NOMO-1 (cell line): Measurements from ENCODE around the gene ZNF592.
A peak's percentile ranks its signal among the peaks of the same experiment; 100 is the strongest.
"Not testable (repeated sequence)": the region's sequence is repeated elsewhere in the genome, so short reads cannot be mapped to it uniquely, and the experiment has no call there.

Experiments
- DNase-seq, 2 experiments: peaks; one replicate each; lab custom pipeline; 2025; ENCODE audit not compliant: unreplicated experiment in 2 of 2; lab: John Stamatoyannopoulos, UW

ZNF592 gene

GRCh38 chr15:84740691-84741090 is 7.7 kb upstream of the ZNF592 start:
- DNase-seq: no peak

- no peak for DNase-seq
Observed at GRCh38 chr15:84741121-84741520, 7.3 kb upstream of the ZNF592 start.

DNA sequence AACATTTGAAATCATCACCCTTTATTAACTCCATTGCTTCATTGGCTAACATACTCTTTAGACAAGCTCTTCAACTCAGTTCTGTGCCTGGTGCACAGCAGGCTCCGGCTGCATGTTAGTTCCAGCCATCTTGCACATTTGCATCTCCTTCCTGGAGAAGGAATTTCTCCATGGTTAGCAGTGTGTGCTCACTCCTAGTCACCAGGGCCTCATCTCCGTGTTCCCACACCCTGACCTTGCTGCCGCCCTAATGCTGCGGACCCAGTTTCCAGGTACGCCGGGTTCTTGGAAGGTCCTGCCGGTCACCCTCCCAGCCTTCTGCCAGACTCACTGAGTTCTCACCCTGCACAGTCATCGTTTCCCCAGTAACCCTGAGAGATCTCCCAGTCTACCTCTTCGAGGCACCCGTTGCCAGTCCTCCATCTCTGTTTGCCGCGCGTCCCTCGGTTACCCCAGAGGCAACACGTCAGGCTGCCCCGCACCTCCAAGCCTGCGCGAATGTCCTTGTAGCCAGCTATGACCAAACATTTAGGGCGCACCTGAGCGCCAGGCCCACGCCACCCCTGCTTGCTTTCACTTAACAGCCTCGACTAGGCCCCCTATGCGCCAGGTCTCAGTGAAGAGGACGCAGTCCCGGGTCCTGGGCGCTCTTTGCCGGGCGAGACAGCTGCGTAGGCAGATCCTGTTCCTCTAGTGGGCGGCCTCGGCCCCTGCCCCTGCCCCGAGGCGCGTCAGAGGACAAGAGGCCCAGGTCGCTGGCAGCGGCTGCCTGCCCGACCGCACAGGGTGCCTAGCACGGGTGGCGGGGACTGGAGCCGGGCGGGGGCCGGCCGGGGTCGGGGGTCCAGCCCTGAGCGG is 747 bp upstream of the ZNF592 start:
- DNase-seq: peak; percentile 76 to 84

DNA sequence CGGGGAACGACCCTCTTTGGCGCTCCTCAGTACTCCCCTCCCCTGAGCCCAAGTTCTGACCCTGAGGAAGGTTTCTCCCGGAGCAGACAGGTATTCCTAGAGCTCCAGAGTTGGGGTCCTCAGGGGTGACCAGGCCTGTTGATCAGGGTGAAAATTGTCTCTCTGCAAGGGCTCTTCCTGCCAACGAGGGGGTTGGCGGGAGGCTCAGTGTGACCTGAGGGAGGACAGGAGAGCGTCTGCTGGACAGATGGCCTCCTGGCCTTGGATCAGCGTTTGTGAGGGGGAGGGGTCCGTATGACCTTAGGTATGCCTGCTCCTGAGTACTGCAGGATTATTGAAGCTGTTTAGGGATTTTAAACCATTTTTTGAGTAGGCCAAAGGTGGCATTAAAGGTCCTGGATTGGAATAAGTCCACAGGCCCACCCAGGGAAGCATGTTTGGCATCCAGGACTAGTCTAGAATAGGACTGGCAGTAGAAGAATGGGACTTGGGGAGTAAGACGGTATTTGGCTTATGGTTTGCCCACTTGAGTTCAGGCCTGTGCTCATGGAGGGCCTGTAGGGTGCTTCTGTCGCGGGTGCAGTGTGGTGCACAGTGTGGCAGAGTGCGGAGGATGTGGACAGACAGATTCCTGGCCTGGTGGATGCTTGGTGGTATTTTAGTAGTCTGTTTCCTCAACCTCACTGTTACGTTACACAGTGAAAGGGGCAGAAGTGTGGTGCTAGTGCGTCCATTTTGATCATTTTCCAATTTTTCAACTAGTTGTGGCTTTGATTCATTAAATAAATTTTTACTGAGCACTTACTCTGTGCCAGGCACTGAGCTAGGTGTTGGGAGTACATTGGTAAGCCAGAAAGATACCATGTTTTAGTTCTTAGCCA is 959 bp downstream of the ZNF592 start:
- DNase-seq: peak; percentile 35 to 62

DNA sequence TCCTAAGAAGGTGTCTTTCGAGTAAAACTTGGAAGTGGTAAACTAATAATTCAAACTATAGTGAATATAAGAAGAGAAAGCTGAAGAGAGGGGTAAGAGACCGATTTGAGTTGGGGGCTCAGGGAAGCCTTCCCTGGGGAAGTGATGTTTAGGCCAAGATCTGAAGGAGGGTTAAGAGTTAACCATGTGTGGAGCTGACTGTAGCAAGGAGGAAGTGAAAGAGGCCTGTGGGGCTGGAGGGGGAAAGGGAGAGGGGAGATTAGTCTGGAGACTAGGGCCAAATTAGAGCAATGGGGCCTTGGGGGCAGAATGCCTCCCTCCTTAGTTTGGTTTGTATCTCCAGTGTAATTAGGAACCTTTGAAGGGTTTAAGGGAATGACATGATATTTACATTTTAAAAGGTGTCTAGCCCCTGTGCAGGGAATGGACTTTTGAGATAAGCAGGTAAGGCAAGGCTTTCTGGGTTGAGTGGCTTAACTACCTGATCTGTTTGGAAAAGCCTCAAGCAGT is 2.2 kb downstream of the ZNF592 start:
- DNase-seq: peak; percentile 77 to 87

GRCh38 chr15:84751721-84752120 is 3.3 kb downstream of the ZNF592 start:
- not testable (repeated sequence) for DNase-seq

DNA sequence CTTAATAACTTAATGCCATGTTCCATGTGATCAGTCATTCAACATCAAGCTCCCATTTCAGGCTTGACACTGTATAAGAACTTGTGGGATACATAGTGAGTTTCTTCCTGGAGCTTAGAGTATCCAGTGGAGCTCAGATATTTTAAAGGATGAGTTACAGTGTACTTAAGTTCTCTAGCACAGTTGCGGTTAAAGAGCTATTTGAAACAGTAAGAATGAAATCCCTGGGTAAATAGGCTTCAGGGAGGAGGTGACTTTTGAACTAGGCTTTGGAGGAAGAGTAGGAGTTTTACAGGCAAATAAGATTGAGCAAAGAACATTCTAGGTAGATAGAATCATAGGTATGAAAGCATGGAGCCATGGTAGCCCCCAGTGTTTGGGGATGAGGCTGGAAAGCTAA is 3.8 kb downstream of the ZNF592 start:
- no peak for DNase-seq

DNA sequence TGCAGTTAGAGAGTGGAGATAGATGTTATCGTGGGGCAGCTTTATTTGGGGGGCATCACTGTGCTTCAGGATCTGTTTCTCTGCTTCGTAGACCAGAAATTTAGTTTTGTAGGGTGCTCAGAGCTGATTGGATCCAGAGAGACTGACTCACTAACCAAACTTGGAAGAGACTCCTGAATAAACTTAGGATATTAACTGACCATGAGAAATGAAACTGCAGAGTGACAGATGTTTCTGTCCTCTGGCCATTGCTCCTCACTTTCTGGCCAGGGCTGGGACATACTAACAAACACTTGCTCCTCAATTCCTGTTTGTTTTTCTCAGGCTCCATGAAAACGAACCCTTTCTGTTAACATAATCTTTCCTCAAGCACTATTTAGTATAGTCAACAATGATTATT is 4.3 kb downstream of the ZNF592 start:
- no peak for DNase-seq

DNA sequence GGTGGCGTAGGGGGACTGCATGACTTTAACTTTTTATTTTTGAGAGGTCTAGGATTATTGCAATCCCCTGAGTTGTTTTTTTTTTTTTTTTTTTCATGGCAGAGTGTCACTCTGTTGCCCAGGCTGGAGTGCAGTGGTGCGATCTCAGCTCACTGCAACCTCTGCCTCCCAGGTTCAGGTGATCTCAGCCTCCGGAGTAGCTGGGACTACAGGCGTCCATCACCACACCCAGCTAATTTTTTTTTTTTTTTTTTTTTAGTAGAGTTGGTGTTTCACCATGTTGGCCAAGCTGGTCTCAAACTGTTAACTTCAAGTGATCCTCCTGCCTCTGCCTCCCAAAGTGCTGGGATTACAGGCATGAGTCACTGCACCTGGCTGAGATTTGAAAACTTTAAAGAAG is 6.5 kb downstream of the ZNF592 start:
- not testable (repeated sequence) for DNase-seq

DNA sequence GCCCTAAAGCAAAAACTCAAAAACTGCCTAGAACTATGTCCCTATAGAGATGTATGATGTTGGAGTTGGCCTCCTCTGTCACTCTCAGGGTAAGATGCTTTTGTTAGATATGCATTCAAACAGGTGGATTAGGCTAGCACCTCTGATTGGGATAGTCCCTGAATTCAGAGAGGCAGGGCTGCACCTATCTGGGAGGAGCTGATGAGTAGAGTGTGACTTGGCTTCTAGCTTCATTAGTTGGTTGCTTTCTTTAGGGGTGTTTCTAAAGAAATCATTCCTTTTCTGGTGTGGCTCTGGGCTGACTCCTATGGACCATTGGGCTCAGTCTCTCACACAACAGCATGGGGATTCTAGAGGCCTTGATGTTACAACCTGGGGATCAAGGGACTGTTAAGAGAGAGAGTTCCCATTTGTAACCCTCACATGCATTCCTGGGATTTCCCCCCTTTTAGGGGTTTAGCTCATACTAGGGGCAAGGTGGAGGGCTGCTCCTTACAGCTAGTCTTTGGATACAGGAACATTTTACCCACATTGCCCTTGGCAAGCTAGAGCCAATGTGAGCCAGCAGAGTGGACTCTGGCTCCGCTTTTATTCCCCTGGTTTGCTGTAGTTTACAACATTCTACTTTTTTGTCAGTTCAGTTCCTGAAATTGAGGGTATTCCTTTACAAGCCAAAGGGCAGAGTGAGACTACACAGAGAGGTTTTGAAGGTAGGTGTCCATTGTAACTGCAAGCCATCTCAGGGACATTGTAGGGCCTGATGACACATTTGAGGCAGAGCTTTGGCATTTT is 7.5 kb downstream of the ZNF592 start:
- no peak for DNase-seq

DNA sequence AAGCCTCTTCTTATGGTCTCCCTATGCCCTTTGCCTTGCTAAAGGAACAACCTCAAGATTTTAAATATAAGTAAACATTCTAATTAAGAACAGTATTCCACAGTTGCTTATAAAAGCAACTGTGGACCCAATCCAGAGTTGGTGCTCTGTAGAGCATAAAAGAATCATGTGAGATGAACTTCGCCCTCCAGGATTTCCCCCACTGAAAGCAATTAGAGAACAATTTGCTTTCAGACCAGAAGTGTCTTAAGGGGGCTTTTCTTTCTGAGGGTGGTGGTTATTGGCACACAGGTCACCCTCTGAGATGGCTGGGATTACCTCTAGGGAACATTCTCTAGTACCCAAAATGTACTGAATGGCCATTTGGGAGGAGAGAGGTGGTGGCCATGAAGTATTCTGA is 10.6 kb downstream of the ZNF592 start:
- DNase-seq: no peak

DNA sequence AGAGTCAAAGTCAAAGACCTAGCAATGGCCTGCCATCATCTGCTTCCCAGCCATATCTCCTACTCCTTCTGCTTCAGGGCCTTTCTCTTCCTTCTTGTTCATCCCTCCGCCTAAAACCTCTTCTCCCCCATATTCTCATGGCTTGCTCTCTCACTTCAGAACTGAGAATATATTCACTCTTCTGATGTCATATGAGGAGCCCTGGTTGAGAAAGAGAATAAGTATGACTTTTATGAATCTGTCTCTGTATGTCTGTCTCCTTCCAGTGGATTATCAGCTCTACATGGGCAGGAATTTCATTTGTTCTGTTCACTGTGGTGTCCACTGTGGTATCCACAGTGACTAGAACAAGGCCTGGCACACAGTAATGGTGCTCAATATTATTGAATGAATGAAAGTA is 11.8 kb downstream of the ZNF592 start:
- no peak for DNase-seq

- DNase-seq: no peak
Observed at GRCh38 chr15:84761607-84762131, 13.3 kb downstream of the ZNF592 start.

DNA sequence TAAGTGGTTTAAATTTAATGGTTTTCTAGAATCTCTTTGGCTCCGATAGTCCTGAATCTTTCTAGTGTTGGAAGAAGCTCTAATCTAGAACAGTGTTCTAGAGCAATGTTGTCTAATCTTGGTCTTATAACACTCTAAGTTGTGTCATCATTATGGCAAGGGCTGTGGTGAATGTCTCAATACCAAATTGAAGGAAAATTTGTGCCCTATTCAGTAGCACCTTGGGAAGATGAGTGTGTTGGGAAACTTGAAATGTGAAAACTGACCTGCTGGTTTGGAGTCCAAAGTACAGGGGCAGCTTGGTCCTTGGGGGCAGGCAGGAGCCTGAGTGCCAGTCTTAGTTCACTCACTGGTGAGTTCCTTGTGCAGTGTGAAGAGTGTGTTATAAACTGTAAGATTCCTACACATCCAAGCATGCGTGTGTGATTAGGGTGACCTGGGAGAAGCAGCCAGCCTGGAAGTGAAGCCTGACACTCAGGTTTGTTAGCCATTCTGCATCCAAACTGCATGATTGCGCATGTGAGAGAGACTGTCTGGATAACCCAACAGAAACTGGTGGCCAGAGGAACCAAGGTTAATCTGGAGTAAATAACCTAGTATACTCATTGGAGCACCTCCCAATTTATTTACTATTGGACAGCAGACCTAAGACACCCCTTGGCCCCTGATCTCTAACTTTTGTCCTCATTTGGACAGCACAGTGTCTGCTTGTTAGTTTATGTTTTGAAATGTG is 14.6 kb downstream of the ZNF592 start:
- DNase-seq: no peak

GRCh38 chr15:84764585-84764984 is 16.2 kb downstream of the ZNF592 start:
- no peak for DNase-seq

- no peak for DNase-seq
Observed at GRCh38 chr15:84764989-84765388, 16.6 kb downstream of the ZNF592 start.

GRCh38 chr15:84765675-84766074 is 17.3 kb downstream of the ZNF592 start:
- DNase-seq: no peak

GRCh38 chr15:84766461-84767035 is 18.2 kb downstream of the ZNF592 start:
- DNase-seq: no peak

DNA sequence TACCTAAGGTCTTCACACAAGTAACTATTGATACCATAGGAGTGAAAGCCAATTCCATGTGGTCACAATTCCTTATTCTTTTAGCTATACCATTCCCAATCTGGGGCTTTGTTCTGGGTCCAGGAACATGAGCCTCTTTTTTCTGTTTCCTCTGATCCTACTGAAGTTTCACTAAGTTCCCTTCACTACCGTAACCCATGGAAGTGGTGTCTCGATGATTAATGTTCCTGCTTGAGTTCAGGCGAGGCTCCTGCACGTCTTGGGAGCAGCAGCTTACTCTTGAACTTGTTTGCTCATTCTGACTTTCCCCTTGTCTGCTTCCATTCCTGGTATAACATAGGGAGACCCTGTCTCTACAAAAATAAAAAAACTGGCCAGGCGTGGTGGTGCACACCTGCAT is 23.6 kb downstream of the ZNF592 start:
- DNase-seq: no peak

- peak; percentile 20 to 36 for DNase-seq
Observed at GRCh38 chr15:84772467-84772866, 24.1 kb downstream of the ZNF592 start.
